ENCODE data around the gene HTRA3. TPM values are rescaled to one million over a fixed set of nuclear protein-coding genes. Genes with fewer than 3 reads are reported as not detected.

HTRA3 gene
- total and polyA plus RNA-seq, 2 of the 4 experiments (the other 2 are of a cell fraction): 1.3 to 9.5 TPM

- no TSS peak for BruUV-seq (replicated peaks)
- Histone ChIP-seq H3K23ac (ENCODE audit: low read depth, low read length) (no peak overlapping the region), H3K9me1 (ENCODE audit: insufficient read depth, low read length) (no peaks in the 10 kb centered on the region), H4K8ac (ENCODE audit: low read depth in 2 of 2, low read length in 2 of 2) (no peak overlapping the region), H3K9ac (ENCODE audit: low read depth, low read length) (no peak overlapping the region), H3K4me1 (ENCODE audit: control insufficient read depth, insufficient read depth, low read length) (no peaks in the 10 kb centered on the region; the same call in 1 of the 2 replicates), H3K4ac (ENCODE audit: low read depth, low read length) (no peak overlapping the region), H4K5ac (ENCODE audit: low read depth, low read length) (no peak overlapping the region), H2AFZ (replicated peaks; ENCODE audit: low read length, poor library complexity) (no peak overlapping the region), H2BK5ac (ENCODE audit: low read depth, low read length, poor library complexity, severe bottlenecking) (no peak overlapping the region), H2AK5ac (ENCODE audit: low read depth, low read length) (no peak overlapping the region), H3K56ac (ENCODE audit: extremely low read depth, insufficient read depth, low read length) (no peak overlapping the region), H3K36me3 (ENCODE audit: control insufficient read depth, insufficient read depth, low read length) (no peaks in the 10 kb centered on the region), H3K27ac (ENCODE audit: insufficient read depth, low read length) (no peak overlapping the region), H3K79me1 (ENCODE audit: low read depth in 1 of 2, low read length in 2 of 2) (no peaks in the 10 kb centered on the region), H2BK15ac (ENCODE audit: low read depth, low read length) (no peak overlapping the region), H4K91ac (ENCODE audit: insufficient read depth, low read depth, low read length) (no peak overlapping the region), H3K14ac (replicated peaks; ENCODE audit: low read depth, low read length) (no peak overlapping the region), H2BK120ac (ENCODE audit: low read depth, low read length) (no peak overlapping the region), H2AK9ac (replicated peaks; ENCODE audit: low read depth, low read length, poor library complexity) (no peak overlapping the region), H2BK20ac (ENCODE audit: low read depth, low read length) (no peak overlapping the region), H3K9me3 (ENCODE audit: control insufficient read depth, insufficient read depth, low read length) (no peaks in the 10 kb centered on the region), H3K27me3 (ENCODE audit: control insufficient read depth, insufficient read depth, low read length) (no peaks in the 10 kb centered on the region), H3K4me3 (ENCODE audit: insufficient read depth, low read depth, low read length) (no peak overlapping the region), H4K20me1 (ENCODE audit: insufficient read depth, low read length) (no peaks in the 10 kb centered on the region), H3K18ac (ENCODE audit: low read depth, low read length) (no peak overlapping the region), H3K4me2 (ENCODE audit: low read depth, low read length) (no peak overlapping the region)
- no peak for TF ChIP-seq RCOR1 (IDR thresholded peaks at IDR 0.05; ENCODE audit: insufficient replicate concordance, low read length)
- TF ChIP-seq MAZ (IDR thresholded peaks at IDR 0.05; ENCODE audit: borderline replicate concordance, low read depth, low read length): no peak
- TF ChIP-seq RFX5 (IDR thresholded peaks at IDR 0.05; ENCODE audit: low read depth, low read length): no peak
- TF ChIP-seq RAD21 (IDR thresholded peaks at IDR 0.05; ENCODE audit: low read length): no peak
- no peak for TF ChIP-seq NFE2L2 (IDR thresholded peaks at IDR 0.05; ENCODE audit: low read depth, low read length)
- no peak for TF ChIP-seq BHLHE40 (IDR thresholded peaks at IDR 0.05; ENCODE audit: low read depth, low read length)
- no peak for TF ChIP-seq FOS (IDR thresholded peaks at IDR 0.05; ENCODE audit: low read depth, low read length)
- ATAC-seq (ENCODE audit: low read depth): no peak
- no peak for DNase-seq
- in situ Hi-C loops (cut with MboI; ENCODE audit: low sequenced_read_pairs): no loop called here
- intact Hi-C loops (cut with micrococcal nuclease): no loop called here
- CTCF ChIA-PET: no interaction called here
- POLR2A ChIA-PET (ENCODE audit: unreplicated experiment): no interaction called here
- dilution Hi-C loops (cut with HindIII; ENCODE audit: low sequenced_read_pairs, unreplicated experiment): no loop called here
- 82% methylated on average over 8 of the region's 16 CpGs; no CpG with 5 or more reads in 1 of the 2 experiments for WGBS, 2 experiments (ENCODE audit: extremely low coverage in 2 of 2, insufficient read length in 1 of 2)
Observed at GRCh38 chr4:8285143-8285975, 15.8 kb downstream of the HTRA3 start.

Data from IMR-90 (cell line).